ENCODE measurements around the gene VGF.
"Not testable (repeated sequence)": the region's sequence is repeated elsewhere in the genome, so short reads cannot be mapped to it uniquely, and the experiment has no call there.

The VGF gene

GRCh38 chr7:101127460-101128039, 37.8 kb downstream of the VGF start:
- Histone ChIP-seq H3K9ac (ENCODE audit: low read depth, low read length) (peak overlapping the region; percentile 37), H3K36me3 (ENCODE audit: control insufficient read depth, insufficient read depth, low read length) (no peaks in the 10 kb centered on the region), H3K4me3 (ENCODE audit: low read depth, low read length) (peak overlapping the region; percentile 27), H3K27me3 (ENCODE audit: control insufficient read depth, insufficient read depth, low read length) (no peaks in the 10 kb centered on the region), H3K9me3 (ENCODE audit: control insufficient read depth, insufficient read depth, low read length) (no peaks in the 10 kb centered on the region), H3K4me1 (ENCODE audit: control insufficient read depth, insufficient read depth, low read length) (peaks cover 11% of the 10 kb centered on the region)

- Histone ChIP-seq H3K4me3 (ENCODE audit: low read depth, low read length) (peak within 1 kb of the TSS; percentile 27), H3K27me3 (ENCODE audit: control insufficient read depth, insufficient read depth, low read length) (no peaks in the 10 kb centered on the region), H3K4me1 (ENCODE audit: control insufficient read depth, insufficient read depth, low read length) (peaks cover 13% of the 10 kb centered on the region)
Measured at GRCh38 chr7:101126651-101127459, 38.5 kb downstream of the VGF start, which contains the start of gene SERPINE1. TSS of gene SERPINE1 (plus strand) at chr7:101127104. CDS start at chr7:101128394, 1,290 bp downstream.

DNA sequence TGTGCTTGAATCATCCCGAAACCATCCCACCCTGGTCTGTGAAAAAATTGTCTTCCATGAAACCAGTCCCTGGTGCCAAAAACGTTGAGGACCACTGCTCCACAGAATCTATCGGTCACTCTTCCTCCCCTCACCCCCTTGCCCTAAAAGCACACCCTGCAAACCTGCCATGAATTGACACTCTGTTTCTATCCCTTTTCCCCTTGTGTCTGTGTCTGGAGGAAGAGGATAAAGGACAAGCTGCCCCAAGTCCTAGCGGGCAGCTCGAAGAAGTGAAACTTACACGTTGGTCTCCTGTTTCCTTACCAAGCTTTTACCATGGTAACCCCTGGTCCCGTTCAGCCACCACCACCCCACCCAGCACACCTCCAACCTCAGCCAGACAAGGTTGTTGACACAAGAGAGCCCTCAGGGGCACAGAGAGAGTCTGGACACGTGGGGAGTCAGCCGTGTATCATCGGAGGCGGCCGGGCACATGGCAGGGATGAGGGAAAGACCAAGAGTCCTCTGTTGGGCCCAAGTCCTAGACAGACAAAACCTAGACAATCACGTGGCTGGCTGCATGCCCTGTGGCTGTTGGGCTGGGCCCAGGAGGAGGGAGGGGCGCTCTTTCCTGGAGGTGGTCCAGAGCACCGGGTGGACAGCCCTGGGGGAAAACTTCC, 39.2 kb downstream of the VGF start:
- Histone ChIP-seq H3K9ac (ENCODE audit: low read depth, low read length) (no peak overlapping the region), H3K36me3 (ENCODE audit: control insufficient read depth, insufficient read depth, low read length) (no peaks in the 10 kb centered on the region), H3K9me3 (ENCODE audit: control insufficient read depth, insufficient read depth, low read length) (no peaks in the 10 kb centered on the region), H3K4me3 (ENCODE audit: low read depth, low read length) (no peak overlapping the region), H3K27me3 (ENCODE audit: control insufficient read depth, insufficient read depth, low read length) (no peaks in the 10 kb centered on the region), H3K4me1 (ENCODE audit: control insufficient read depth, insufficient read depth, low read length) (peaks cover 13% of the 10 kb centered on the region)

More at GRCh38 chr7:101126651-101127459, 38.5 kb downstream of the VGF start, which contains the start of gene SERPINE1:
- Histone ChIP-seq H3K9me3 (ENCODE audit: control insufficient read depth, insufficient read depth, low read length) (no peaks in the 10 kb centered on the region), H3K9ac (ENCODE audit: low read depth, low read length) (peak within 1 kb of the TSS; percentile 37), H3K36me3 (ENCODE audit: control insufficient read depth, insufficient read depth, low read length) (no peaks in the 10 kb centered on the region)

DNA sequence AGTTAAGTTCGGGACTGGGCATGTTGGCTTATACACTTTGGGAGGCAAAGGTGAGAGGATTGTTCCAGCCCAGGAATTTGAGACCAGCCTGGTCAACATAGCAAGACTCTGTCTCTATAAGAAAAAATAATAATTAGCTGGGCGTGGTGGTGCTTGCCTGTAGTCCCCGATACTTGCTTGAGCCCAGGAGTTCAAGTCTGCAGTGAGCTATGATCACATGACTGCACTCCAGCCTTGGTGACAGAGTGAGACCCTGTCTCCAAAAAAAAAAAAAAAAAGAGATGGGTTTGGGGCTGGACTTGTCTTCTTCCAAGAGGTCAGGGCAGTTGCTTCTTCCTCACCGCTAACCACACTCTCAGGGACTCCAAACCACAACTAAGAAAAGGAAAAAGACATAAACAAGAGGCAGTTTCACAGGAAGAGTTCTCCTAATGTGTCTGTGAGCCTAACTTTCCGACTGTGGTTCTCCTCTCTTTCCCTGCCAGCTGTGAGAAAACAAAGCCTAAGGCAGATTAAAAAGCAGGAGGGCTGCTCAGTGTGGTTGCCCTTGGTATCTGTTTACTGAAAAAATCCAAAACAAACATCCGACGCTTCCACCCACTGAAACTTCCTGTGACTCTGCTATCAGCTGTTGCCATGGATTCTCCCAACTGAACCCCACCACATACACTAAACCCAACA, 40.9 kb downstream of the VGF start:
- Histone ChIP-seq H3K4me3 (ENCODE audit: low read depth, low read length) (no peak overlapping the region), H3K27me3 (ENCODE audit: control insufficient read depth, insufficient read depth, low read length) (no peaks in the 10 kb centered on the region), H3K9ac (ENCODE audit: low read depth, low read length) (no peak overlapping the region)

DNA sequence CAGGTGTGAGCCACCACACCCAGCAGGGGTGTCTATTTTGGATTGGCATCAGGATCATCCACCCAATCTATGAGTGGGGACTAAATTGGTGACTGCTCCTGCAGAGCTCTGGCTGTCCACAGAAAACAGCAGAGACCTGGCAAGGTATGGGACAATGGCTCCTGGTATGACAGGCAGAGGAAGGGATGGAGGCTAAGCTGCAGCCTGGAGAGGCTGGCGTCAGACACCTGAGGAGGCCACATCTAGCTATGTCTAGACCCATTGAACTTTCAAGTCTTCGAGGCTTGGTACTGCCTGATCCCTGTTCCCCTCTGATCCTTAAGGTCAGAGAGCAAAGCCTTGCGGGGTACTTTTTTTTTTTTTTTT, 41.7 kb downstream of the VGF start:
- no peak overlapping the region for H3K4me3 ChIP-seq (ENCODE audit: low read depth, low read length)
- no peaks in the 10 kb centered on the region for H3K27me3 ChIP-seq (ENCODE audit: control insufficient read depth, insufficient read depth, low read length)
- no peak overlapping the region for H3K9ac ChIP-seq (ENCODE audit: low read depth, low read length)
- no peaks in the 10 kb centered on the region for H3K9me3 ChIP-seq (ENCODE audit: control insufficient read depth, insufficient read depth, low read length)
- H3K36me3 ChIP-seq (ENCODE audit: control insufficient read depth, insufficient read depth, low read length): no peaks in the 10 kb centered on the region
- peaks cover 13% of the 10 kb centered on the region for H3K4me1 ChIP-seq (ENCODE audit: control insufficient read depth, insufficient read depth, low read length)

More for the DNA sequence above, 40.9 kb downstream of the VGF start:
- Histone ChIP-seq H3K36me3 (ENCODE audit: control insufficient read depth, insufficient read depth, low read length) (no peaks in the 10 kb centered on the region), H3K4me1 (ENCODE audit: control insufficient read depth, insufficient read depth, low read length) (peaks cover 13% of the 10 kb centered on the region), H3K9me3 (ENCODE audit: control insufficient read depth, insufficient read depth, low read length) (no peaks in the 10 kb centered on the region)

DNA sequence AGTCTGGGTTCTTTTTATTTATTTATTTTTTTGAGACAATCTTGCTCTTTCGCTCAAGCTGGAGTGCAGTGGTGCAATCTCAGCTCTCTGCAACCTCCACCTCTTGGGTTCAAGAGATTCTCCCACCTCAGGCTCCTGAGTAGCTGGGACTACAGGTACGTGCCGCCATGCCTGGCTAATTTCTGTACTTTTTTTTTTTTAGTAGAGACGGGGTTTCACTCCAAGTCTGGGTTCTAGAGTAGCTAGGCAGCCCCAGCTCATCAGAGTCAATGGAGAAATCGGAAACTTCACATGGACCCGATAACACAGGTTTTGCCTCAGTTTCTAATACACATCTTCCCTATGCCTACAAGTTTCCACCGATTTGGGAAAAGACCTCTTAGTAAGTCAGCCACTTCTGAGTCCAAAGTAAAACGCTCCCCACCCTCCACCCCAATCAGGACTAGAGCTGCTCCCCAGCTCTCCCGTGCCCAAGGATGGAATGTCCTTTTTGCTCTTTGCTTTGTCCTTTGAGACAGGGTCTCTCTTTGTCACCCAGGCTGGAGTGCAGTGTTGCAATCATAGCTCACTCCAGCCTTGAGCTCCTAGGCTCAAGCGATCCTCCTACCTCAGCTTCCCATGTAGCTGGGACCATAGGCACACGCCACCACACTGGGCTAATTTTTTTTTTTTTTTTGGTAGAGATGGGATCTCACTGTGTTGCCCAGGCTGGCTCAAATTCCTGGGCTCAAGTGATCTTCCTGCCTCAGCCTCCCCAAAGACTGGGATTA, 42.3 kb downstream of the VGF start:
- no peaks in the 10 kb centered on the region for H3K36me3 ChIP-seq (ENCODE audit: control insufficient read depth, insufficient read depth, low read length)
- H3K9ac ChIP-seq (ENCODE audit: low read depth, low read length): no peak overlapping the region
- H3K4me1 ChIP-seq (ENCODE audit: control insufficient read depth, insufficient read depth, low read length): peaks cover 15% of the 10 kb centered on the region
- H3K9me3 ChIP-seq (ENCODE audit: control insufficient read depth, insufficient read depth, low read length): no peaks in the 10 kb centered on the region
- no peak overlapping the region for H3K4me3 ChIP-seq (ENCODE audit: low read depth, low read length)
- H3K27me3 ChIP-seq (ENCODE audit: control insufficient read depth, insufficient read depth, low read length): no peaks in the 10 kb centered on the region

- Histone ChIP-seq H3K9ac (ENCODE audit: low read depth, low read length) (no peak overlapping the region), H3K4me3 (ENCODE audit: low read depth, low read length) (no peak overlapping the region)
Measured at GRCh38 chr7:101121991-101122932, 43.1 kb downstream of the VGF start.

DNA sequence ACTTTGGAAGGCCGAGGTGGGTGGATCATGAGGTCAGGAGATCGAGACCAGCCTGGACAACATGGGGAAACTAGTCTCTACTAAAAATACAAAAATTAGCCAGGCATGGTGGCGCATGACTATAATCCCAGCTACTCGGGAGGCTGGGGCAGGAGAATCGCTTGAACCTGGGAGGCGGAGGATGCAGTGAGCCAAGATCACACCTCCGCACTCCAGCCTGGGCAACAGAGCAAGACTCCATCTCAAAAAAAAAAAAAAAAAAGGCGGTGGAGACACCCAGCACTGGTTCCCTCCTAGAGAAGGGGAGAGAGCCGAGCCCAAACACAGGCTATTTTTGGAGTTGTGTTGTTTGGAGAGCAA, 43.8 kb downstream of the VGF start:
- not testable (repeated sequence) for H3K4me1 ChIP-seq (ENCODE audit: control insufficient read depth, insufficient read depth, low read length); H3K9ac ChIP-seq (ENCODE audit: low read depth, low read length); H3K27me3 ChIP-seq (ENCODE audit: control insufficient read depth, insufficient read depth, low read length); H3K9me3 ChIP-seq (ENCODE audit: control insufficient read depth, insufficient read depth, low read length); H3K4me3 ChIP-seq (ENCODE audit: low read depth, low read length); H3K36me3 ChIP-seq (ENCODE audit: control insufficient read depth, insufficient read depth, low read length)

More at GRCh38 chr7:101121991-101122932, 43.1 kb downstream of the VGF start:
- H3K36me3 ChIP-seq (ENCODE audit: control insufficient read depth, insufficient read depth, low read length): no peaks in the 10 kb centered on the region
- H3K9me3 ChIP-seq (ENCODE audit: control insufficient read depth, insufficient read depth, low read length): no peaks in the 10 kb centered on the region
- H3K4me1 ChIP-seq (ENCODE audit: control insufficient read depth, insufficient read depth, low read length): peaks cover 13% of the 10 kb centered on the region
- H3K27me3 ChIP-seq (ENCODE audit: control insufficient read depth, insufficient read depth, low read length): no peaks in the 10 kb centered on the region

- Histone ChIP-seq H3K4me3 (ENCODE audit: low read depth, low read length) (no peak overlapping the region), H3K27me3 (ENCODE audit: control insufficient read depth, insufficient read depth, low read length) (no peaks in the 10 kb centered on the region), H3K4me1 (ENCODE audit: control insufficient read depth, insufficient read depth, low read length) (peaks cover 4% of the 10 kb centered on the region), H3K9ac (ENCODE audit: low read depth, low read length) (no peak overlapping the region), H3K9me3 (ENCODE audit: control insufficient read depth, insufficient read depth, low read length) (no peaks in the 10 kb centered on the region), H3K36me3 (ENCODE audit: control insufficient read depth, insufficient read depth, low read length) (no peaks in the 10 kb centered on the region)
Measured at GRCh38 chr7:101120315-101120714, 45.1 kb downstream of the VGF start.

DNA sequence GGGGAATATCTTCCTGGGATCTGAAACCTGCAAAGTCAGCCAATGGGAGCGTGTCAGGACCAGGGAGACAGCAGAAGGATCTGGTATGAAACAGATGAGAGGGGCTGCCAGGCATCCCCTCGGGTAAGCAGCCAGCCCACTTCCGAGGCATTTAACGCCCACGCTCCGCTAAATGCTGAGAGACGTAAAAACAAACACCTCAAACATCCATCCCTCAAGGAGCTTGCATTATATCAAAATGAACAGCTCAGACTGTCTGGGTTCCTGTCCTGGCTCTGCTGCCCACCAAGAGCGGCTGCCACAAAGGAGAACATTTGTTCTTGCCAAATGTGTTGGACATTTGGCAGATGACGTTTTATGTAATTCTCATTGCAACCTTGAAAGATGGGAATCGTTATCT, 45.5 kb downstream of the VGF start:
- peaks cover 4% of the 10 kb centered on the region for H3K4me1 ChIP-seq (ENCODE audit: control insufficient read depth, insufficient read depth, low read length)
- no peak overlapping the region for H3K4me3 ChIP-seq (ENCODE audit: low read depth, low read length)
- H3K27me3 ChIP-seq (ENCODE audit: control insufficient read depth, insufficient read depth, low read length): no peaks in the 10 kb centered on the region

More for the DNA sequence above, 45.5 kb downstream of the VGF start:
- H3K36me3 ChIP-seq (ENCODE audit: control insufficient read depth, insufficient read depth, low read length): no peaks in the 10 kb centered on the region
- H3K9ac ChIP-seq (ENCODE audit: low read depth, low read length): no peak overlapping the region
- no peaks in the 10 kb centered on the region for H3K9me3 ChIP-seq (ENCODE audit: control insufficient read depth, insufficient read depth, low read length)

Measured in iPS-15b (cell line).